GM12891 (cell line): ENCODE results near the gene PRKCA.

ENCODE experiments used
- POLR2A ChIP-seq: IDR thresholded peaks from 2 replicates; pipeline ENCODE4 v1.6.1; 2011; ENCODE audit warnings: low read depth, low read length, control low read depth
- POLR2AphosphoS5 ChIP-seq: IDR thresholded peaks from 2 replicates; pipeline ENCODE4 v1.6.1; 2011; ENCODE audit warnings: low read depth, low read length, control low read depth
- TAF1 ChIP-seq: IDR thresholded peaks from 2 replicates; pipeline ENCODE4 v1.6.1; 2011; ENCODE audit warnings: low read depth, low read length, control low read depth

DNA sequence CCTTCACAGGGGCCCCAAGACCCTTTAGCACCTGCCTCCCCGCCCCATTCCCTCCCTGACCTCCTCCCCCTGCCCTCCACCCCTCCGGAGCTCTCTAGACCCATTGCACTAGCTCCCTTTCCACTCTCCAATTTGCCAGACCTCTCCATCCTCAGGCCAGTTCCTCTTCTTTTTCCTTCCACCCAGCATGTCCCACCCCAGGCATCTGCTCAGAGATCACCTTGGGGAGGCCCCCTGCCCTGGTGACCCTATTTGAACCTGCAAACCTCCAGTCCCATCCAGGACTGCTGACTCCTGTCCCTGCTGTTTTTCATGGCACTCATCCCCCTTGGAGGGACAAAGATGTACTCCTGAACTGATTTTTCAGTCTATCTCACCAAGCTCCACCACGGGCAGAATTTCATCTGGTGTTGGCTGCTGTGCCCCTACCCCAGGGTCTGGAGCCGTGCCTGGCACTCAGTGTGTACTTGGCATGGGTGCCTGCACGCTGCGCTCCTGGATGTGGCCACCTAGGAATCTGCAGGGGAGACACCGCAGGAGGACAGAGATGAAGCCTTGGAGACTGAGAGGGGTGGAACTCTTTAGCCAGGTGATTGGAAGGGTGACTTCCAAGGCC, 446.9 kb downstream of the PRKCA start:
- TF ChIP-seq POLR2A (no peak), TAF1 (no peak), POLR2AphosphoS5 (no peak)
